OCI-LY1 (cell line): Measurements from ENCODE around the gene LPCAT2.

Source experiments
- H2AFZ ChIP-seq: fragments of 200-600 bp; sonication (generic), shearing (Covaris generic); 2 replicates; pipeline ENCODE4 v1.6.0; 2014; ENCODE audit warnings: antibody characterized with exemption, mild to moderate bottlenecking, low read length
- H3F3A ChIP-seq: fragments of 200-600 bp; sonication (generic), shearing (Covaris generic); 2 replicates; pipeline ENCODE4 v1.6.0; 2014; ENCODE audit warnings: mild to moderate bottlenecking, antibody characterized with exemption, low read length, moderate library complexity; ENCODE audit not compliant: insufficient read depth
- H3K27ac ChIP-seq: fragments of 200-600 bp; sonication (generic); 2 replicates; pipeline ENCODE4 v1.5.1; 2014; ENCODE audit warnings: low read length, mixed run types, mild to moderate bottlenecking, low read depth; ENCODE audit not compliant: poor library complexity, severe bottlenecking
- H3K27me3 ChIP-seq: fragments of 200-600 bp; sonication (generic); 2 replicates; pipeline ENCODE4 v1.6.0; 2014; ENCODE audit warnings: antibody characterized with exemption, mild to moderate bottlenecking, low read length, moderate library complexity; ENCODE audit not compliant: insufficient read depth
- H3K36me3 ChIP-seq: fragments of 200-600 bp; sonication (generic); 2 replicates; pipeline ENCODE4 v1.6.1; 2014; ENCODE audit warnings: mild to moderate bottlenecking, antibody characterized with exemption, low read length, moderate library complexity, mixed read lengths; ENCODE audit not compliant: insufficient read depth
- H3K4me1 ChIP-seq: fragments of 200-600 bp; sonication (generic); 2 replicates; pipeline ENCODE4 v1.5.1; 2014; ENCODE audit warnings: mild to moderate bottlenecking, low read length, moderate library complexity; ENCODE audit not compliant: insufficient read depth, severe bottlenecking
- H3K4me2 ChIP-seq: fragments of 200-600 bp; sonication (generic), shearing (Covaris generic); 2 replicates; pipeline ENCODE4 v1.6.1; 2014; ENCODE audit warnings: low read length
- H3K4me3 ChIP-seq: fragments of 200-600 bp; sonication (generic); 2 replicates; pipeline ENCODE4 v1.5.1; 2014; ENCODE audit warnings: low read length, low read depth, mild to moderate bottlenecking, mixed read lengths; ENCODE audit not compliant: poor library complexity, severe bottlenecking
- H3K79me2 ChIP-seq: fragments of 200-600 bp; shearing (Covaris generic); 2 replicates; pipeline ENCODE4 v1.6.1; 2016; ENCODE audit warnings: mixed run types, low read length, mixed read lengths; ENCODE audit not compliant: insufficient read depth
- H3K9ac ChIP-seq: fragments of 200-600 bp; sonication (generic), shearing (Covaris generic); 2 replicates; pipeline ENCODE4 v1.6.1; 2014; ENCODE audit warnings: mild to moderate bottlenecking, low read length, mixed read lengths
- H3K9me2 ChIP-seq: fragments of 200-600 bp; sonication (generic), shearing (Covaris generic); 2 replicates; pipeline ENCODE4 v1.6.1; 2014; ENCODE audit warnings: low read depth, mild to moderate bottlenecking, low read length, mixed read lengths
- H3K9me3 ChIP-seq: fragments of 200-600 bp; shearing (Covaris generic); 2 replicates; pipeline ENCODE4 v1.6.1; 2014; ENCODE audit warnings: low read length, mixed read lengths
- H4K20me1 ChIP-seq: fragments of 200-600 bp; sonication (generic), shearing (Covaris generic); 2 replicates; pipeline ENCODE4 v1.6.0; 2016; ENCODE audit warnings: mild to moderate bottlenecking, low read length; ENCODE audit not compliant: insufficient read depth
- CTCF ChIP-seq: fragments of 200-600 bp; sonication (generic), shearing (Covaris generic); IDR thresholded peaks from 2 replicates; pipeline ENCODE4 v1.5.1; 2017; ENCODE audit warnings: mild to moderate bottlenecking, antibody characterized with exemption, low read length, moderate library complexity, mixed read lengths
- EZH2 ChIP-seq: fragments of 200-600 bp; sonication (generic), shearing (Covaris generic); IDR thresholded peaks from 2 replicates; pipeline ENCODE4 v1.8.0; 2017; ENCODE audit warnings: borderline replicate concordance, mixed run types, mild to moderate bottlenecking, antibody characterized with exemption, low read length, moderate library complexity, mixed read lengths

Gene LPCAT2

GRCh38 chr16:55508941-55509931 is at the start of gene LPCAT2:
LPCAT2 (plus strand) TSS chr16:55509072; CDS start chr16:55509182, 110 bp downstream.
- no peak within 1 kb of the TSS for H2AFZ ChIP-seq

GRCh38 chr16:55462241-55462640 is 46.6 kb upstream of the LPCAT2 start:
- Histone ChIP-seq H3K4me2 (no peak overlapping the region), H3K27me3 (no peaks in the 10 kb centered on the region), H3K4me3 (no peak overlapping the region), H3K9ac (no peak overlapping the region), H3K27ac (no peak overlapping the region), H3K36me3 (no peaks in the 10 kb centered on the region), H4K20me1 (no peaks in the 10 kb centered on the region), H3K9me3 (no peaks in the 10 kb centered on the region), H2AFZ (no peak overlapping the region), H3K9me2 (no peaks in the 10 kb centered on the region), H3K4me1 (no peaks in the 10 kb centered on the region), H3F3A (no peaks in the 10 kb centered on the region), H3K79me2 (no peaks in the 10 kb centered on the region)
- TF ChIP-seq CTCF, result no peak
- TF ChIP-seq EZH2, result no peak

More at GRCh38 chr16:55508941-55509931, at the start of gene LPCAT2:
- H3K4me2 ChIP-seq, result no peak within 1 kb of the TSS
- H3K27ac ChIP-seq, result no peak within 1 kb of the TSS
- H3F3A ChIP-seq, result no peaks in the 10 kb centered on the region
- no peaks in the 10 kb centered on the region for H3K4me1 ChIP-seq
- H3K9me2 ChIP-seq, result no peaks in the 10 kb centered on the region
- H3K9me3 ChIP-seq, result peaks cover 9% of the 10 kb centered on the region; the same call in 1 of the 2 replicates
- no peaks in the 10 kb centered on the region for H3K79me2 ChIP-seq
- H3K4me3 ChIP-seq, result no peak within 1 kb of the TSS
- no peaks in the 10 kb centered on the region for H4K20me1 ChIP-seq
- H3K27me3 ChIP-seq, result no peaks in the 10 kb centered on the region
- TF ChIP-seq EZH2 (no peak), CTCF (no peak)
- no peaks in the 10 kb centered on the region for H3K36me3 ChIP-seq
- no peak within 1 kb of the TSS for H3K9ac ChIP-seq

GRCh38 chr16:55464375-55464774 is 44.5 kb upstream of the LPCAT2 start:
- H2AFZ ChIP-seq, result no peak overlapping the region
- no peaks in the 10 kb centered on the region for H3K9me2 ChIP-seq
- H3K4me1 ChIP-seq, result no peaks in the 10 kb centered on the region
- no peak for TF ChIP-seq CTCF
- TF ChIP-seq EZH2, result no peak
- H3K4me2 ChIP-seq, result no peak overlapping the region
- H3K9me3 ChIP-seq, result no peaks in the 10 kb centered on the region
- H3K9ac ChIP-seq, result no peak overlapping the region
- no peaks in the 10 kb centered on the region for H3K79me2 ChIP-seq
- H4K20me1 ChIP-seq, result no peaks in the 10 kb centered on the region
- H3K36me3 ChIP-seq, result no peaks in the 10 kb centered on the region
- no peaks in the 10 kb centered on the region for H3F3A ChIP-seq
- no peak overlapping the region for H3K4me3 ChIP-seq
- H3K27ac ChIP-seq, result no peak overlapping the region
- H3K27me3 ChIP-seq, result no peaks in the 10 kb centered on the region
